PC-3 (cell line): Measurements from ENCODE around the gene TP53AIP1.

Experiments
- EZH2 ChIP-seq: fragments of 300-600 bp; sonication (generic); IDR thresholded peaks from one replicate; pipeline ENCODE4 v1.6.1; 2017; ENCODE audit warnings: antibody characterized with exemption, mild to moderate bottlenecking, low read length; ENCODE audit not compliant: unreplicated experiment
- EZH2phosphoT487 ChIP-seq: fragments of 300-600 bp; sonication (generic); IDR thresholded peaks from 2 replicates; pipeline ENCODE4 v1.6.1; 2018; ENCODE audit warnings: mild to moderate bottlenecking, antibody characterized with exemption, low read length, borderline replicate concordance
- TF ChIP-seq, protein P1 (sequence below): fragments of 300-600 bp; sonication (generic); conservative IDR thresholded peaks from 2 replicates; pipeline ENCODE4 v1.5.1; 2017; ENCODE audit warnings: antibody characterized with exemption, low read depth, mild to moderate bottlenecking, low read length

DNA sequence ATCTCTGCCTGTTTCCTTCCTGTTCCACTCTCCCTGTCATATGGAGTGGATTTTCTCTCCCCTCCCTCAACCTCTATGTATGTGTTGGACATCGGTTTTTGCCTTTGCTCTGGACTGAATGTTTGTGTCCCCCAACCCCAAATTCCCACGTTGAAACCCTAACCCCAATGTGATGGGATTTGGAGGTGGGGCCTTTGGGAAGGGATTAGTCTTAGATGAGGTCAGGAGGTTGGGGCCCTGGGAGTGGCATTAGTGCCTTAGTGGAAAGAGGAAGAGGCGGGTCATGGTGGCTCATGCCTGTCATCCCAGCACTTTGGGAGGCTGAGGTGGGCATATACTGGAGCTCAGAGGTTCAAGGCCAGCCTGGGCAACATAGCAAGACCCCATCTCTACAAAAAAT, 11.6 kb downstream of the TP53AIP1 start:
- TF ChIP-seq, protein P1, sequence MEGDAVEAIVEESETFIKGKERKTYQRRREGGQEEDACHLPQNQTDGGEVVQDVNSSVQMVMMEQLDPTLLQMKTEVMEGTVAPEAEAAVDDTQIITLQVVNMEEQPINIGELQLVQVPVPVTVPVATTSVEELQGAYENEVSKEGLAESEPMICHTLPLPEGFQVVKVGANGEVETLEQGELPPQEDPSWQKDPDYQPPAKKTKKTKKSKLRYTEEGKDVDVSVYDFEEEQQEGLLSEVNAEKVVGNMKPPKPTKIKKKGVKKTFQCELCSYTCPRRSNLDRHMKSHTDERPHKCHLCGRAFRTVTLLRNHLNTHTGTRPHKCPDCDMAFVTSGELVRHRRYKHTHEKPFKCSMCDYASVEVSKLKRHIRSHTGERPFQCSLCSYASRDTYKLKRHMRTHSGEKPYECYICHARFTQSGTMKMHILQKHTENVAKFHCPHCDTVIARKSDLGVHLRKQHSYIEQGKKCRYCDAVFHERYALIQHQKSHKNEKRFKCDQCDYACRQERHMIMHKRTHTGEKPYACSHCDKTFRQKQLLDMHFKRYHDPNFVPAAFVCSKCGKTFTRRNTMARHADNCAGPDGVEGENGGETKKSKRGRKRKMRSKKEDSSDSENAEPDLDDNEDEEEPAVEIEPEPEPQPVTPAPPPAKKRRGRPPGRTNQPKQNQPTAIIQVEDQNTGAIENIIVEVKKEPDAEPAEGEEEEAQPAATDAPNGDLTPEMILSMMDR: no peak
- TF ChIP-seq EZH2: no peak
- no peak for TF ChIP-seq EZH2phosphoT487
